HG03108 (cell line): ENCODE results near the gene CROCC2.

Experiments used
- ATAC-seq: cut with Tn5 transposase; IDR thresholded peaks from one replicate; pipeline ENCODE4 v1.9.1; 2021; ENCODE audit warnings: moderate library complexity; ENCODE audit not compliant: unreplicated experiment

Gene CROCC2

GRCh38 chr2:240983361-240983995 is 77.3 kb downstream of the CROCC2 start:
- ATAC-seq = no peak

- no peak for ATAC-seq
Measured at GRCh38 chr2:240983996-240984498, 77.9 kb downstream of the CROCC2 start.

- no peak for ATAC-seq
Measured at GRCh38 chr2:240985881-240986786, 80.0 kb downstream of the CROCC2 start.

- no peak for ATAC-seq
Measured at GRCh38 chr2:240986787-240987411, 80.8 kb downstream of the CROCC2 start.

- no peak for ATAC-seq
Measured at GRCh38 chr2:240987588-240987987, 81.5 kb downstream of the CROCC2 start.

- no peak for ATAC-seq
Measured at GRCh38 chr2:240988146-240988545, 82.0 kb downstream of the CROCC2 start.

GRCh38 chr2:240988571-240989271 is 82.6 kb downstream of the CROCC2 start:
- no peak for ATAC-seq

- ATAC-seq = no peak
Measured at GRCh38 chr2:240989451-240990265, 83.5 kb downstream of the CROCC2 start.

GRCh38 chr2:240990266-240990529 is 84.1 kb downstream of the CROCC2 start:
- no peak for ATAC-seq

- no peak for ATAC-seq
Measured at GRCh38 chr2:240990726-240991377, 84.7 kb downstream of the CROCC2 start.

GRCh38 chr2:240991378-240992263 is 85.5 kb downstream of the CROCC2 start:
- ATAC-seq = no peak

GRCh38 chr2:240992572-240993291 is 86.6 kb downstream of the CROCC2 start:
- no peak for ATAC-seq

- no peak for ATAC-seq
Measured at GRCh38 chr2:240993446-240994170, 87.5 kb downstream of the CROCC2 start.

GRCh38 chr2:240994171-240994896 is 88.2 kb downstream of the CROCC2 start:
- ATAC-seq = no peak

GRCh38 chr2:240995041-240996021 is 89.2 kb downstream of the CROCC2 start:
- ATAC-seq = no peak
